ENCODE results near the gene TEDDM1. TPM values are rescaled to one million over a fixed set of nuclear protein-coding genes. Genes with fewer than 3 reads are reported as not detected.

Gene TEDDM1
- total RNA-seq, 3 donors from 2014 or later = not detected

DNA sequence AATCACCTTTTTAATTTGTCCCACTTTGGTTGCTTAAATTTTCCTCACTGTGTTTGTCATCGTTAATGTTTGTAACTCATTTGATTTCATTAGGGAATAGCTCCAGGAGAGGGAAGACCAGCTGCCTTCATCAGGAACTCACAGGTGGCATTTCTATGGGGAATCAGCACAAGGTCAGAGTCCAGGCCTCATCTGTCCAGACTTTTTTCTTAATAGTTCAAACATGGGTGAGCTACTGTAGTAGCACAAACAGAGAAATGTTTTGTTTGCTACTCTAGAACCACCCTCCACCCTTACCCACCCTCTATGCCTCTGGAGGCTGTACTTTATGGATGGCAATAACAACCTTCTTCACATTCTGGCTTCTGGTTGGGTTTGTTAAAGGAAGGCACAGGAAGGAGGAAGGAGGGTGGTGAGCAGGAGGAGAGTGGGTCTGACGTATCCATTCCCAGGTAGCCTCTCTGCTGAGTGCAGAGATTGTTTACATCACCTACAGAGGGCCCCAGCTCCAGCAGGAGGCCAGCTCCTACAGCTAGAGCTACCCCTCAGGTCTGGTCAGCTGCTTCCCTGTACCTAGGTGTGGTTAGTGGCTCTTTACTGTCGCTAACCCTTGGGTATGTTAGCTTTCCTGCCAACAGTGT is 8.1 kb upstream of the TEDDM1 start:
- DNase-seq (ENCODE audit: low spot score in 2 of 2) = no peak
- no peak overlapping the region for H3K4me3 ChIP-seq
- H3K27ac ChIP-seq = no peak overlapping the region
- TF ChIP-seq CTCF (IDR thresholded peaks at IDR 0.05) (no peak), POLR2AphosphoS5 (IDR thresholded peaks at IDR 0.05) (no peak)
- H3K36me3 ChIP-seq = no peaks in the 10 kb centered on the region
- no peaks in the 10 kb centered on the region for H3K9me3 ChIP-seq
- intact Hi-C loops (cut with DNase I; ENCODE audit: low total_unique reads) = no loop called here
- no peaks in the 10 kb centered on the region for H3K4me1 ChIP-seq
- H3K27me3 ChIP-seq = no peaks in the 10 kb centered on the region

DNA sequence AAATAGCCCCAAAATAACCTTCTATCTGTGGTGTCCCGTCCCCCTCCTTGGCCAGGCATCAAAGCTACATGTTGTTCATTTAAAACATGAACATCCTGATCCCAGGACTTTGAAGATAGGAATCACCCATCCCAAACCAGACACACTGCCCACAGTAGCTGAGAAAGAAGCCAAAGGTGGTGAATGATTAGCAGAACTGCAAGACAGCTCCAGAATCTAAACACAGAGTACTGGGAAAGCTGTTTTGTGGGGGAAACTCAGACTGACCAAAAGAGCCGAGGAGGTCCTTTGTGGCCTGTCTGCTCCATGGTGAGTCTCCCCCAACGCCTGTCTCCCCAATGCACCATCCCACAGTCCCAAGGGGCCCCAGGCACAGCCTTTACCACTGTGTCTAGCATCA is 7.3 kb upstream of the TEDDM1 start:
- no peak overlapping the region for H3K4me3 ChIP-seq
- intact Hi-C loops (cut with DNase I; ENCODE audit: low total_unique reads) = no loop called here
- H3K9me3 ChIP-seq = no peaks in the 10 kb centered on the region
- H3K27ac ChIP-seq = no peak overlapping the region
- DNase-seq (ENCODE audit: low spot score in 2 of 2) = no peak
- no peaks in the 10 kb centered on the region for H3K4me1 ChIP-seq
- H3K27me3 ChIP-seq = no peaks in the 10 kb centered on the region
- H3K36me3 ChIP-seq = no peaks in the 10 kb centered on the region
- no peak for TF ChIP-seq POLR2AphosphoS5 (IDR thresholded peaks at IDR 0.05)
- TF ChIP-seq POLR2A (IDR thresholded peaks at IDR 0.05) = no peak
- no peak for TF ChIP-seq CTCF (IDR thresholded peaks at IDR 0.05)

DNA sequence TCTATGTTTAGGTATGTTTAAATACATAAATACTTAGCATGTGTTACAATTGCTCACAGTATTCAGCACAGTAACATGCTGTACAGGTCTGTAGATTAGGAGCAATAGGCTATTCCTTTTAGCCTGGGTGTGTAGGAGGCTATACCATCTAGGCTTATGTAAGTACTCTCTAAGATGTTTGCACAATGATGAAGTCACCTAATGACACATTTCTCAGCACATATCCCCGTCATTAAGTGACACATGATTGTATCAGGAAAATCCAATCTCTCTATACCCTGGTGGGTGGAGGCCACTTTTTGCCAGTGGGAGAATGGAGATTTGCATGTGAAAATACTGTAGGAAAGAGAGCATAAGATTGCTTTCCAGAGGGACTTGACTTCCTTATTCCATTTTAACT is 5.5 kb upstream of the TEDDM1 start:
- DNase-seq (ENCODE audit: low spot score in 2 of 2) = no peak
- intact Hi-C loops (cut with DNase I; ENCODE audit: low total_unique reads) = no loop called here

DNA sequence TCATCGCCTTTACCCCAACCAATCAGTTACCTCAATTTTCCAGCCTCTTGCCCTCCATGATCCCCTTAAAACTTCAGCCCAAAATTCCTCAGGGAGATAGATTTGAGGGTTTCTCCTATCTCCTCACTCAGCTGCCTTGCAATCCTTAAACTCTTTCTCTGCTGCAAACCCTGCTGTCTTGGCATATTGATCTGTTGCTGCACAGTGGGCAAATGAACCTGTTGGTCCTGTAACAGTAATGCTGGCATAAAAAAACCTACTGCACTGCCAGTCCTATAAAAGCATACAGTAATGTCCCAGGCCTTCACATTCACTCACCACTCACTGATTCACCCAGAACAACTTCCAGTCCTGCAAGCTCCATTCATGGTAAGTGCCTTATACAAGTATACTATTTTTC is 5.1 kb upstream of the TEDDM1 start:
- intact Hi-C loops (cut with DNase I; ENCODE audit: low total_unique reads) = no loop called here
- no peak overlapping the region for H3K27ac ChIP-seq
- no peak for TF ChIP-seq CTCF (IDR thresholded peaks at IDR 0.05)
- TF ChIP-seq POLR2AphosphoS5 (IDR thresholded peaks at IDR 0.05) = no peak
- TF ChIP-seq POLR2A (IDR thresholded peaks at IDR 0.05) = no peak

More for the DNA sequence above, 5.5 kb upstream of the TEDDM1 start:
- no peak overlapping the region for H3K4me3 ChIP-seq
- no peaks in the 10 kb centered on the region for H3K4me1 ChIP-seq
- no peaks in the 10 kb centered on the region for H3K27me3 ChIP-seq
- no peaks in the 10 kb centered on the region for H3K9me3 ChIP-seq
- no peak overlapping the region for H3K27ac ChIP-seq
- TF ChIP-seq POLR2A (IDR thresholded peaks at IDR 0.05) (no peak), POLR2AphosphoS5 (IDR thresholded peaks at IDR 0.05) (no peak), CTCF (IDR thresholded peaks at IDR 0.05) (no peak)
- H3K36me3 ChIP-seq = no peaks in the 10 kb centered on the region

DNA sequence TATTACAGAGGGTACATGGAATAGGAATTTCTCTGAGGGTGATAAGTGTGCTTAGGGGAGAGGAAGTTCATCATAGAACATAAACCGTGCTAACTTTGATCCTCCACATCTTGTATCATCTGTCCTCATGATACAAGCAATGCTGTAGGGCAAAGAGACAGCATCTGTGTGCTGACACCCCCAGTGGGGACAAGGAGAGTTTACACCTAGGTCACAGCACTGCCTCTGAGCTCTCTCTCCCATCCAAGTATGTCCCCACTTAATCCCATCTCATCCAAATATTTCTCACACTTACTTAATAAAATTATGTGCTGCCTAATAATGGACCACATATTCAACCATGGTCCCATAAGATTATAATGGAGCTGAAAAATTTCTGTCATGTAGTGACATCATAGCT is 4.3 kb upstream of the TEDDM1 start:
- no peaks in the 10 kb centered on the region for H3K4me1 ChIP-seq
- H3K4me3 ChIP-seq = no peak overlapping the region
- no peaks in the 10 kb centered on the region for H3K9me3 ChIP-seq
- TF ChIP-seq POLR2A (IDR thresholded peaks at IDR 0.05) (no peak), CTCF (IDR thresholded peaks at IDR 0.05) (no peak), POLR2AphosphoS5 (IDR thresholded peaks at IDR 0.05) (no peak)
- DNase-seq (ENCODE audit: low spot score in 2 of 2) = no peak
- no peak overlapping the region for H3K27ac ChIP-seq
- H3K36me3 ChIP-seq = no peaks in the 10 kb centered on the region
- no peaks in the 10 kb centered on the region for H3K27me3 ChIP-seq
- intact Hi-C loops (cut with DNase I; ENCODE audit: low total_unique reads) = no loop called here

More for the DNA sequence above, 5.1 kb upstream of the TEDDM1 start:
- DNase-seq (ENCODE audit: low spot score in 2 of 2) = no peak
- no peaks in the 10 kb centered on the region for H3K9me3 ChIP-seq
- H3K4me1 ChIP-seq = no peaks in the 10 kb centered on the region
- no peak overlapping the region for H3K4me3 ChIP-seq
- H3K36me3 ChIP-seq = no peaks in the 10 kb centered on the region
- no peaks in the 10 kb centered on the region for H3K27me3 ChIP-seq
